UCSD-AML1 (cell line): ENCODE results near the gene UBE2I.

Experiments
- DNase-seq: peaks from one replicate; lab custom pipeline; 2025; ENCODE audit not compliant: unreplicated experiment; lab: John Stamatoyannopoulos, UW

Gene UBE2I

GRCh38 chr16:1277151-1277598 is 32.3 kb upstream of the UBE2I start:
- no peak for DNase-seq

GRCh38 chr16:1277617-1278282 is 31.7 kb upstream of the UBE2I start:
- DNase-seq, result no peak

- DNase-seq, result no peak
Observed at GRCh38 chr16:1278477-1278876, 31.0 kb upstream of the UBE2I start.

- DNase-seq, result no peak
Observed at GRCh38 chr16:1279081-1279944, 30.1 kb upstream of the UBE2I start.

- no peak for DNase-seq
Observed at GRCh38 chr16:1279945-1280589, 29.4 kb upstream of the UBE2I start.

- DNase-seq, result no peak
Observed at GRCh38 chr16:1280783-1281182, 28.7 kb upstream of the UBE2I start.

- no peak for DNase-seq
Observed at GRCh38 chr16:1281517-1281916, 27.9 kb upstream of the UBE2I start.

- no peak for DNase-seq
Observed at GRCh38 chr16:1282324-1282973, 27.0 kb upstream of the UBE2I start.

GRCh38 chr16:1283296-1283695 is 26.1 kb upstream of the UBE2I start:
- DNase-seq, result peak; percentile 34

GRCh38 chr16:1283996-1284616 is 25.3 kb upstream of the UBE2I start:
- DNase-seq, result no peak

- DNase-seq, result no peak
Observed at GRCh38 chr16:1285669-1286512, 23.5 kb upstream of the UBE2I start.

- no peak for DNase-seq
Observed at GRCh38 chr16:1286513-1287094, 22.8 kb upstream of the UBE2I start.

- no peak for DNase-seq
Observed at GRCh38 chr16:1287982-1288670, 21.3 kb upstream of the UBE2I start.

- DNase-seq, result no peak
Observed at GRCh38 chr16:1288813-1289476, 20.5 kb upstream of the UBE2I start.

- DNase-seq, result no peak
Observed at GRCh38 chr16:1289477-1289866, 20.0 kb upstream of the UBE2I start.

- no peak for DNase-seq
Observed at GRCh38 chr16:1290063-1290501, 19.4 kb upstream of the UBE2I start.

GRCh38 chr16:1290860-1291575 is 18.4 kb upstream of the UBE2I start:
- DNase-seq, result no peak

- DNase-seq, result no peak
Observed at GRCh38 chr16:1291576-1291974, 17.9 kb upstream of the UBE2I start.
